WTC11 (cell line): Measurements from ENCODE around the gene CATSPER1. TPM values are rescaled to one million over a fixed set of nuclear protein-coding genes. Genes with fewer than 3 reads are reported as not detected.

Experiments
- ATAC-seq: fragments of 200-7000 bp; cut with Tn5 transposase; 2 replicates; pipeline ENCODE4 v1.10.0; 2021; ENCODE audit warnings: mild to moderate bottlenecking, moderate library complexity
- CTCF ChIA-PET: fragments of 300-600 bp; sonication (Branson Sonifier 250); formaldehyde crosslinking; loops from one replicate; lab custom pipeline; 2021; ENCODE audit warnings: antibody characterized with exemption; lab: Charles Lee
- POLR2A ChIA-PET: fragments of 350-600 bp; sonication (Branson Sonifier 250); formaldehyde crosslinking; loops from one replicate; lab custom pipeline; 2021; ENCODE audit warnings: antibody characterized with exemption; lab: Charles Lee
- DNase-seq: peaks from one replicate; pipeline ENCODE4 v3.0.0; 2021; ENCODE audit warnings: low spot score
- H3K27ac Mint-ChIP-seq: 2 replicates; pipeline ENCODE4 v1.8.0; 2021; ENCODE audit warnings: mixed read lengths
- H3K27me3 Mint-ChIP-seq: 2 replicates; pipeline ENCODE4 v1.8.0; 2021; ENCODE audit warnings: low read depth, mild to moderate bottlenecking, moderate library complexity, mixed read lengths
- H3K36me3 Mint-ChIP-seq: 2 replicates; pipeline ENCODE4 v1.8.0; 2021; ENCODE audit warnings: mixed read lengths
- H3K4me1 Mint-ChIP-seq: 2 replicates; pipeline ENCODE4 v1.8.0; 2022; ENCODE audit warnings: mixed read lengths
- H3K4me3 Mint-ChIP-seq: 2 replicates; pipeline ENCODE4 v1.8.0; 2021; ENCODE audit warnings: mild to moderate bottlenecking, moderate library complexity, mixed read lengths
- H3K9me3 Mint-ChIP-seq: 2 replicates; pipeline ENCODE4 v1.8.0; 2021; ENCODE audit warnings: mixed read lengths
- CREM ChIP-seq: sonication (generic); formaldehyde crosslinking; IDR thresholded peaks from 2 replicates; pipeline ENCODE4 v1.8.1; 2022; ENCODE audit warnings: mild to moderate bottlenecking, missing genetic modification reagents, moderate library complexity
- ELF4 ChIP-seq: sonication (generic); formaldehyde crosslinking; IDR thresholded peaks from 2 replicates; pipeline ENCODE4 v1.8.1; 2022; ENCODE audit warnings: low read depth, mild to moderate bottlenecking, moderate library complexity, missing genetic modification reagents
- ERG ChIP-seq: fragments of 250-450 bp; sonication (Bioruptor Pico); IDR thresholded peaks from 2 replicates; pipeline ENCODE4 v1.8.0; 2021; ENCODE audit warnings: mild to moderate bottlenecking
- FOXP4 ChIP-seq: sonication (generic); formaldehyde crosslinking; IDR thresholded peaks from 2 replicates; pipeline ENCODE4 v1.8.0; 2022; ENCODE audit warnings: mild to moderate bottlenecking, missing genetic modification reagents
- JAZF1 ChIP-seq: fragments of 250-450 bp; sonication (Bioruptor Pico); IDR thresholded peaks from 2 replicates; pipeline ENCODE4 v1.9.0; 2021; ENCODE audit warnings: moderate library complexity, mild to moderate bottlenecking, inconsistent platforms
- MAX ChIP-seq: sonication (generic); formaldehyde crosslinking; IDR thresholded peaks from 2 replicates; pipeline ENCODE4 v1.8.0; 2022; ENCODE audit warnings: mild to moderate bottlenecking, missing genetic modification reagents
- MLX ChIP-seq: sonication (generic); formaldehyde crosslinking; IDR thresholded peaks from 2 replicates; pipeline ENCODE4 v1.8.1; 2023; ENCODE audit warnings: mild to moderate bottlenecking, missing genetic modification reagents, moderate library complexity
- MYBL2 ChIP-seq: sonication (generic); formaldehyde crosslinking; IDR thresholded peaks from 2 replicates; pipeline ENCODE4 v1.8.1; 2023; ENCODE audit warnings: mild to moderate bottlenecking, moderate library complexity, missing genetic modification reagents
- NFATC4 ChIP-seq: fragments of 250-450 bp; sonication (Bioruptor Pico); IDR thresholded peaks from 2 replicates; pipeline ENCODE4 v1.9.0; 2021; ENCODE audit warnings: mild to moderate bottlenecking
- NFE2L1 ChIP-seq: sonication (generic); formaldehyde crosslinking; IDR thresholded peaks from 2 replicates; pipeline ENCODE4 v1.8.1; 2023; ENCODE audit warnings: missing genetic modification reagents
- NR3C1 ChIP-seq: sonication (generic); formaldehyde crosslinking; conservative IDR thresholded peaks from 2 replicates; pipeline ENCODE4 v1.8.1; 2023; ENCODE audit warnings: low read depth, mild to moderate bottlenecking, missing genetic modification reagents
- OVOL2 ChIP-seq: fragments of 250-450 bp; sonication (Bioruptor Pico); IDR thresholded peaks from 2 replicates; pipeline ENCODE4 v1.9.0; 2021; ENCODE audit warnings: mild to moderate bottlenecking, borderline replicate concordance
- PRRX2 ChIP-seq: fragments of 250-450 bp; sonication (Bioruptor Pico); IDR thresholded peaks from 2 replicates; pipeline ENCODE4 v1.8.0; 2021; ENCODE audit warnings: mild to moderate bottlenecking
- SOX15 ChIP-seq: fragments of 250-450 bp; sonication (Bioruptor Pico); IDR thresholded peaks from 2 replicates; pipeline ENCODE4 v1.9.0; 2021; ENCODE audit warnings: mild to moderate bottlenecking
- TCF7 ChIP-seq: sonication (generic); formaldehyde crosslinking; IDR thresholded peaks from 2 replicates; pipeline ENCODE4 v1.8.0; 2022; ENCODE audit warnings: mild to moderate bottlenecking, low read depth, missing genetic modification reagents, moderate library complexity
- TP53 ChIP-seq: sonication (generic); formaldehyde crosslinking; IDR thresholded peaks from 2 replicates; pipeline ENCODE4 v1.8.1; 2023; ENCODE audit warnings: mild to moderate bottlenecking, missing genetic modification reagents
- ZBTB21 ChIP-seq: sonication (generic); formaldehyde crosslinking; IDR thresholded peaks from 2 replicates; pipeline ENCODE4 v1.8.1; 2023; ENCODE audit warnings: mild to moderate bottlenecking, missing genetic modification reagents, borderline replicate concordance
- ZNF416 ChIP-seq: fragments of 250-450 bp; sonication (Bioruptor Pico); IDR thresholded peaks from 2 replicates; pipeline ENCODE4 v1.9.0; 2021; ENCODE audit warnings: mild to moderate bottlenecking, inconsistent platforms
- total RNA-seq: library from RNA; stranded (reverse); gene quantifications from 3 replicates; pipeline ENCODE4 v1.2.3, GENCODE V29; 2021
- TF ChIP-seq, protein P1 (sequence below): sonication (generic); formaldehyde crosslinking; IDR thresholded peaks from 2 replicates; pipeline ENCODE4 v1.8.1; 2022; ENCODE audit warnings: low read depth, missing genetic modification reagents, borderline replicate concordance
- TF ChIP-seq, protein P2 (sequence below): sonication (generic); formaldehyde crosslinking; IDR thresholded peaks from 2 replicates; pipeline ENCODE4 v1.8.0; 2022; ENCODE audit warnings: mild to moderate bottlenecking, missing genetic modification reagents

The CATSPER1 gene
- total RNA-seq, 1 experiment from 2014 or later: not detected

GRCh38 chr11:66059966-66060680, 33.8 kb upstream of the CATSPER1 start:
- ATAC-seq: no peak
- Mint-ChIP-seq H3K27me3 (no peaks in the 10 kb centered on the region), H3K4me1 (no peaks in the 10 kb centered on the region), H3K36me3 (peaks cover 91% of the 10 kb centered on the region), H3K27ac (no peak overlapping the region), H3K9me3 (0 out of 2 replicates have a peak, but pooled peaks cover 3% of the 10 kb centered on the region), H3K4me3 (no peak overlapping the region)
- POLR2A ChIA-PET: no interaction called here
- no peak for TF ChIP-seq NFATC4 (CRISPR knock-in tag)
- DNase-seq: no peak
- CTCF ChIA-PET: interaction anchor here (0.9 to 2.5 kb wide), 2 partner anchors 9 to 15 kb away, joined by 4 to 11 read pairs; no protein-coding TSS in a partner anchor

DNA sequence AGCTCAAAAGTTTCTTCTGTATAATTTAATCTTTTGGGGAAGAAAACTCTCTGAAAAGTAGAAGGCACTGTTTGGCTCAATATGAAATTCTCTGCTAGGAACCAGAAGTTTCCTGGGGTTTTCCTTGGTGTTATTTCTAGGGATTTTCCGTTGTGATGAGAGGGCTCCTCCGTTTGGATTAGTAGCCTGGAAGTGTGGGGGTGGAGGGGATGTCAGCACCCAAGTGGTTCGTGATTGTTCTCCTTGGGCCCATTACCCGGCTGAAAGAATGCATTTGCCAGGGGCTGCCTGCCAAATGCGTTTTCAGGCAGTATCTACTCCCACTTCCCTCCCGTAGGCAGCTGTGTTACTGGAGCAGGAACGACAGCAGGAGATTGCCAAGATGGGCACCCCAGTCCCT, 30.2 kb upstream of the CATSPER1 start:
- Mint-ChIP-seq H3K9me3 (no peaks in the 10 kb centered on the region), H3K4me3 (no peak overlapping the region), H3K4me1 (peaks cover 9% of the 10 kb centered on the region), H3K36me3 (peaks cover 75% of the 10 kb centered on the region), H3K27me3 (no peaks in the 10 kb centered on the region)
- no peak for DNase-seq
- no peak for ATAC-seq
- ChIA-PET CTCF (interaction anchor here (1.3 kb wide), 1 partner anchor 12 kb away, joined by 3 read pairs; no protein-coding TSS in a partner anchor), POLR2A (no interaction called here)
- TF ChIP-seq ZBTB21 (CRISPR knock-in tag) (no peak), FOXP4 (CRISPR knock-in tag) (no peak), PRRX2 (CRISPR knock-in tag) (no peak), NR3C1 (CRISPR knock-in tag) (no peak), ERG (no peak), OVOL2 (CRISPR knock-in tag) (no peak), MAX (CRISPR knock-in tag) (no peak), MYBL2 (no peak), ZNF416 (no peak), MLX (no peak), TCF7 (no peak), TP53 (CRISPR knock-in tag) (no peak), JAZF1 (CRISPR knock-in tag) (no peak), CREM (CRISPR knock-in tag) (no peak), NFE2L1 (no peak), ELF4 (CRISPR knock-in tag) (no peak), SOX15 (CRISPR knock-in tag) (no peak)
- TF ChIP-seq, protein P1, sequence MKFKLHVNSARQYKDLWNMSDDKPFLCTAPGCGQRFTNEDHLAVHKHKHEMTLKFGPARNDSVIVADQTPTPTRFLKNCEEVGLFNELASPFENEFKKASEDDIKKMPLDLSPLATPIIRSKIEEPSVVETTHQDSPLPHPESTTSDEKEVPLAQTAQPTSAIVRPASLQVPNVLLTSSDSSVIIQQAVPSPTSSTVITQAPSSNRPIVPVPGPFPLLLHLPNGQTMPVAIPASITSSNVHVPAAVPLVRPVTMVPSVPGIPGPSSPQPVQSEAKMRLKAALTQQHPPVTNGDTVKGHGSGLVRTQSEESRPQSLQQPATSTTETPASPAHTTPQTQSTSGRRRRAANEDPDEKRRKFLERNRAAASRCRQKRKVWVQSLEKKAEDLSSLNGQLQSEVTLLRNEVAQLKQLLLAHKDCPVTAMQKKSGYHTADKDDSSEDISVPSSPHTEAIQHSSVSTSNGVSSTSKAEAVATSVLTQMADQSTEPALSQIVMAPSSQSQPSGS (CRISPR knock-in tag): no peak
- TF ChIP-seq, protein P2, sequence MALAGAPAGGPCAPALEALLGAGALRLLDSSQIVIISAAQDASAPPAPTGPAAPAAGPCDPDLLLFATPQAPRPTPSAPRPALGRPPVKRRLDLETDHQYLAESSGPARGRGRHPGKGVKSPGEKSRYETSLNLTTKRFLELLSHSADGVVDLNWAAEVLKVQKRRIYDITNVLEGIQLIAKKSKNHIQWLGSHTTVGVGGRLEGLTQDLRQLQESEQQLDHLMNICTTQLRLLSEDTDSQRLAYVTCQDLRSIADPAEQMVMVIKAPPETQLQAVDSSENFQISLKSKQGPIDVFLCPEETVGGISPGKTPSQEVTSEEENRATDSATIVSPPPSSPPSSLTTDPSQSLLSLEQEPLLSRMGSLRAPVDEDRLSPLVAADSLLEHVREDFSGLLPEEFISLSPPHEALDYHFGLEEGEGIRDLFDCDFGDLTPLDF (CRISPR knock-in tag): no peak
- TF ChIP-seq, all 79 proteins: peak for 0
- H3K27ac Mint-ChIP-seq: no peak overlapping the region
